ENCODE data around the gene STT3B.
"Not testable (repeated sequence)": the region's sequence is repeated elsewhere in the genome, so short reads cannot be mapped to it uniquely, and the experiment has no call there.

Gene STT3B

DNA sequence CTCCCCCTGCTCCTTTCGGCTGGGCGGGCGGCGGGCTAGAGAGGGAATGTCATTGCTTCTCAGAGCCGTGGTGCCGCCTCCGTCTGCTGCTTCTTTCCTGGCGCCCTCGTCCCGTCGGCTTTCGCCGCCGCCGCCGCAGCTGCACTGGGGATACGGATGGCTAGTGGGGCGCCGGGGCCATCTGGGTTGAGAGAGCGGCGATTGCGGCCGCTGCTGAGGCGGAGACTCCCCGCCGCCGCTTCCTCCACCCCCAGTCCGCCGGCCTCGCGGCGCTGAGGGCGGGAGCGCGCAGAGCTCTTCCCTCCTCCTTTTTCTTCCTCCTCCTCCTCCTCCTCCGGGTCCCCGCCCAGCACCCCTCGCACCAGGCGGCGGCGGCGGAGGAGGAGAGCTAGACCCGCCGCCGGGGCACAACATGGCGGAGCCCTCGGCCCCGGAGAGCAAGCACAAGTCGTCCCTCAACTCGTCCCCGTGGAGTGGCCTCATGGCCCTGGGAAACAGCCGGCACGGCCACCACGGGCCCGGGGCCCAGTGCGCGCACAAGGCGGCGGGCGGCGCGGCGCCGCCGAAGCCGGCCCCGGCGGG, at the start of gene STT3B:
STT3B (plus strand) TSS at position 339 of the 582 bp plus-strand sequence; CDS start at position 413, 74 bp downstream.
- peak; percentile 76 to 79 for DNase-seq (ENCODE audit: low read depth in 2 of 2)

DNA sequence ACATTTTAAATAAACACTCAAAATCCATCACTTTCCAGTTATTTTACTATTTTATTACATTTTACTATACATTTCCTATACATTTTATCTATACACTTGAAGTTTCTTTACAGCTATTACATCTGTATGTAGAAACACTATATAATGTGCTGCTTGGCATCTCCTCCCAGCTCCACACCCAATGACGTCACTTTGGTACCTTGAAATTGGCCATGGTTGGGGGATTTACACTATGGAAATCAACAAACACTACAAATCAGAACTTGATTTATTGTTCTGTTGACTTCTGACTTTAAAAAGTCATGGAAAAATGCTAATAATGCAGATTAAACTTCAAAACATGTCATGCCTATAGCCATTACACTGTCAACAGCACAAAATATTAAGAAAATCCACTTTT, 48.9 kb upstream of the STT3B start:
- DNase-seq (ENCODE audit: low read depth in 2 of 2), result no peak

DNA sequence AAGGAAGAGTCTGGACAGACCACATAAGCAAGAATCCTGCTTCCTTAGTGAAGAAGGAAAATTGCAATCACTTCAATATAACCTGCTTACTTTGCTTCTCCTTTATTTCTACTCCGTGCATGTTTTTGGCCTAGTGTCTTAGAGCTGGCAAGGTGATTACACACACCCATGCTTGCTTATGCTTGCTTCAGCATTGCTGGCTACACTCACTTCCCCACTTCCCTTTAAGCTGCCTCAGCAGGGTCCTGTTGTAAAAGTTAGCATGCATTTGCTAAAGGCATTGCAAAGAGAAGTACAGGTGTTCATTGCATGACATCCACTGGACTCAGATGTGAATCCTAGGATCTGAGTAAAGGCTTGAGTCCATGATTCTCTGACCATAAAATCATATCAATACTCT, 47.5 kb upstream of the STT3B start:
- DNase-seq (ENCODE audit: low read depth in 2 of 2), result no peak

DNA sequence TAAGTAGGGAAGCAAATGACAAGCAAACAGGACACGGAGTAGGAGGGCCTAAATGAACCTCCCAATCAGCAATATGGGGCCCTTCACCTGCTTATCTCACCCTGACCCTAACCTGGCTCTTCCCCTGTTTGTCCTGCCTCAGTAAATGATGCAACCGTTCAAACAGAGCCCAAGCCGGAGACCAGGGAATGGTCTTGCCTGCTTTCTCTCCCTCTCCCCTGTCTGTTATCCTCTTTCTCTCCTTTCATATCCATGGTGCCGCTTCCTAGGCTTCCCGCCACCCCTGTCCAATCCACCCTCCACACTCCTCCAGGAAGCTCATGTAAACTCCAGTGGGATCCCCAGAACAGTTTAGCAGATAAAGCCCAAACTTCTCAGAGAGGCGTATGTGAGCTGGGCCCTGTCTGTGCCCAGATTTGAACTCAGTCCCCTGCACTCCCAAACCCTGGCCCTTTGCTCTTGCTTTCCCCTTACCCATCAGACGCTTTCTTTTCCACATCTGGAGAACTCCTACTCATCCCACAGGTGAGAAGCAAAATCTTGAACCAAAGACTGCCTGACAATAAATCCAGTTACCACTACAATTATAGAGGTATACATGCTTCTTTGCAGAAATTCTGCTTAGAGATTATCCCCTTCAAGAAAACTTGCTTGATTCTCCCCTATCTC, 45.7 kb upstream of the STT3B start:
- no peak for DNase-seq (ENCODE audit: low read depth in 2 of 2)

DNA sequence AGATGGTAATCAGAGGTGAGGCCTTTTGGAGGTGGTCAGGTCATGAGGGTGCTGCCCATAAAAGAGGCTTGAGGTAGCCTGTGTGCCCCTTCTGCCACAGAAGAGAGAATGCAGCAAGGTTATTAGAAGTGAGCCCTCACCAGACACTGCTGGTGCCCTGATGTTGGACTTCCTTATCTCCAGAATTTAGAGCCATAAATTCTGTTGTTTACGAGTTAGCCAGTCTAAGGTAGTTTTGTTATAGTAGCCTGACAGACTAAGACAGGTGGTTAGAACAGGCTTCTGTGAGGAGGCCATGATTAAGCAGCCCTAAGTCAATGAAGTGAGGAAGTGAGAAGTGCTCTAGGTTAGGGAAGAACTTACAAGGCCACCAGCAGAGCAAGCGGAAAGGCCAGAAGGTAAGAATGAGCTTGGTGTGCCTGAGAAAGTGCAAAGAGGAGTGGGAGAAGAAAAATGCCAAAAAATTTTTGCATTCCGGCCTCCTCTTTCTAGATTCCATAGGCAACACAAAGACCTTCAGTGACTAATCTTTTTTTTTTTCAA, 44.2 kb upstream of the STT3B start:
- DNase-seq (ENCODE audit: low read depth in 2 of 2), result no peak

DNA sequence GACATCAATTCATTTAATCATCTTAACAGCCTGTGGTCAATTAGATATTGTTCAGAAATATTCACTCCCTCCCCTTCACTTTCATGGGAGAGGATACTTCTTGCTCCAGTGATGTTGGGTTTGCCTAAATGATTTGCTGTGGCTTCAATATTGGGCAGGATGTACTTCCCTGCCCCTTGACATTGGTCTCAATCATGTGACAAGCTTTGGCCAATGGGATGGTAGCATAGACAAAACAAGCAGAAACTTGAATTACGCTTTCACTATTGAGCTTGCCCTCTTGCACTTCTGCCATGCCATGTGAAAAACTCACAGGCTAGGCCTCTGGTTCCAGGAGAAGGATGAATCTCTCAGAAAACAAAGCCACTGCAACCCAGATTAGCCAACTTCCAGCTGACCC, 42.2 kb upstream of the STT3B start:
- no peak for DNase-seq (ENCODE audit: low read depth in 2 of 2)

DNA sequence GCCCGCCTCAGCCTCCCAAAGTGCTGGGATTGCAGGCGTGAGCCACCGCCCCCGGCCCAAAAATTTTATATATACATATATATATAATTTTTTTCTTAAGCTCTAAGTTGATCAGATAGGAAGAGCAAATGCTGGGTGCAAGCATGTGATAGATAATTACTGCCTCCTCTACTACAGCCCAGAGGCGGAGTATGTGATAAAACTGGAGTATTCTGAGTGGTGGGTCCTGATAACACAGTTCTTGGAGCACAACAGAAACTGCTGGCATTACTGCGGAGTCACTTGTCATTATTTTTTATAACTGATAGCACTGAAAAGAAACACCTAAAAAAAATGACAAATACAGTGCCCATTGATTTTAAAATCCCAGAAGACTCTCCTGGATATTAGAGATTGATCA, 41.1 kb upstream of the STT3B start:
- no peak for DNase-seq (ENCODE audit: low read depth in 2 of 2)

DNA sequence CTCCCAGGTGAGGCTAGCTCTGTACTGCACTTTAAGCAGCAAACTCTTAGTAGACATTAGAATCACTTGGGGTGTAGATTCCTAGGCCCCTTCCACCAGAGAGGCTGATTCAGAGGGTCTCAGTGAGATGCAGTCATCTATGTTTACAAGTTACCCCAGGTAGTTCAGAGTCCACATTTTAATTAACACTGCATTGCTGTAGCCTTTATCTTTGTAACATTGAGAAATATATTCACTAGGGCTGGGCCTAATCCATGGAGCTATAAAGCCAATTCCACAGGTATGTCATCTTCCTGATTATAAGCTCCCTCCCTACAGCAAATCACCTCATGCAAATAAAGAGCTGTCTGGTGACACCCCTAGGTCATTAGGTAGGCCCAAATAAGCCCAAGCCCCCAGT, 39.6 kb upstream of the STT3B start:
- no peak for DNase-seq (ENCODE audit: low read depth in 2 of 2)

DNA sequence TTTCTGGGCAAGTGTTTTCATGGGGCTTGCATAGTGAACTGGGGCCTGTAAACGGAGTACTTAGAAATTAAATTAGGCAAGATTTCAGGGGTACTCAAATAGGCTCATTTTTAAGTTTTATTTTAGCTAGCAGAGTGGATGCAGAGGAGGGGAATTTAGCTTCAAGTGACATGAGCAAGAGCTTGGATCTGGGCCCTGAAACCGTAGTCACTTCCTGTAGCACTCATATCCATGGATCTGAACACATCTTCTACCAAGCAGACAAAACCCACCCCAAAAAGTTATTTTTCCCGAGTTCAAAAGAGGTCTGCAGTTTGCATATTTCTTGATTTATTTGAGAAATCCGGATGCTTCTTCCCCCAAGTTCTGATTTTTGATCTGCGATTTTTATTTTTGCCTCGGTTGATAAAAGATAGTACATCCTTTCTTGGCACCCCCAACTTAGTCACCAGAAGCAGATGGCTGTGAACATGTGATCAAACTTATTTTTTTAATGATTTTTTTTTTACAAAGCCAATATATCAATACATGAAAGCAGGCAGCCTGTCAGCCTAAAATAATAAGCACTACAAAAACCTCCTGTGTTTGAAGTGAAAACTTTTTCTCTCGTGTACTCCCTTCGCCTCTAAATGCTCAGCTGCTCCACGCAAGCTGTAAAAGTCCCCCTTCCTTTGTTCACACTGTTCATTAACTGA, 36.6 kb upstream of the STT3B start:
- no peak for DNase-seq (ENCODE audit: low read depth in 2 of 2)

DNA sequence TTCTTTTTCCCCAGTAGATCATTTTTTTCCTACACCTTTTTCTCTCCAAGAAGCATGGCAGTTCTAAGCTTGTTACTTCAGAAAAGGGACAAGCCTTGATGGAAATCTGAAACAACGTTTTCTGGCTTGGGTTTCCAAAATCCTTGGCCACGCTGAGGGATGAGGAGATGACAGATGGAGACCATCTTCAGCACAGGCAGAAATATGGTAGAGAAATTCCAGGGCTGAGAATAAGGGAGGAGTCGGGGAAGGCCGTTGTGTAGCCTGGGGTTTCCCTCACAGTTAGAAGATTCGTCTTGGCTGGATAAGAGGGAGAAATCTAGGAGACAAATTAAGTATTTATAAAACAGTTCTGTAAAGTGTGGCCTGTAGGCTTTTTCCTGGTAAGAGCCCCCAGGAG, 33.9 kb upstream of the STT3B start:
- no peak for DNase-seq (ENCODE audit: low read depth in 2 of 2)

DNA sequence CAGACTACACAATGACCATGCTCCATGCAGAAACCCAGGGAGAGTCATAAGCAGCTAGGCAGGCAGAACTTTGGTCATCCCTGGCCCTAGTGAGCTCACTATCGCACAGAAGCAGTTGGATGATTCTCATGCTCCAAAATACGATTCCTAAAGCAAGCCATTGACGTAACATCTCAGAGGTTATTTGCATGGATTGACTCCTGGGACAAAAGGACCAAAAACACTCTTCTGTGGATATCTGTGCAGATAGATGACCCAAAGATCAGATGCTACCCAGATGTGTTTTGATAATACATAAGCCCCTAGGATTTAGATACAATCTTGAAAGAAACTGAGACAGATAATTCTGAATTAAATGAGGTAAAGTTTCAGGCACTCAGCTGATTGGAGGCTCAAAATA, 33.4 kb upstream of the STT3B start:
- DNase-seq (ENCODE audit: low read depth in 2 of 2), result no peak

DNA sequence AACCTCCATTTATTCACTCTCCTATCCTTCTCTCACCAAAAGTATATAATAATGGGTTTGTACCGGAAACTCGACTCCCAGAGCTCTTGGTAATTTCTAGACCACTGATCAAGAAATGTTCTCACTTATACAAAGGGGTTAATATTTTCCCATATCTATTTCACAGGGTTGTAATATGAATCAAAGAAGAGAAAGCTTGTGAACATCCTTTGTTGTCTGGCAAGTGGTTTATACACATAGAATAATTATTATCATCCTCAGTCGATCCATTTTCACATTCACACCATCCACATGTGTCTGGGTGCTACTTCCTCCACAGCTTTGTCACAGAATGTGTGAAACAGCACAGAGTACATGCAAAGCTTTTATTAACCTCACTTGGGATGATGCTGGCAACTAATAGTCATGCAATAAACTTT, 29.9 kb upstream of the STT3B start:
- no peak for DNase-seq (ENCODE audit: low read depth in 2 of 2)

DNA sequence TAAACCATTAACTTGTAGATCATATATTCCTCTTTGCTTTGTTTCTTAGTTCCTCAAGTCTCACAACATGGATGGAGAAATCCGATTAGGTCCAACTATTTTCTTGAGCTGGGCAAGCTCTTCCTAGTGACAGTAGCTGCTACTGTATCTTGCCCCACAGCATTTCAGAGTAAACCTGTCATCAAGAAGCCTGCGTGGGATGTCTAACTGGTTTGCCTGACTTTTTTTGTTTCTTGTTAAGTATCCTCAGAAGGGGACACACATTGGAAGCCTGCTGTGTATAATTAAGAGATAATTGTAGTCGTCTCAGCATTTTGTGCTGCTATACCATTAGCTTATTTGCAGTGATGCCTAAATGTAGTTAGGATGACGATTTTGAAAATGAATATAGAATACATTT, 29.3 kb upstream of the STT3B start:
- DNase-seq (ENCODE audit: low read depth in 2 of 2), result no peak

DNA sequence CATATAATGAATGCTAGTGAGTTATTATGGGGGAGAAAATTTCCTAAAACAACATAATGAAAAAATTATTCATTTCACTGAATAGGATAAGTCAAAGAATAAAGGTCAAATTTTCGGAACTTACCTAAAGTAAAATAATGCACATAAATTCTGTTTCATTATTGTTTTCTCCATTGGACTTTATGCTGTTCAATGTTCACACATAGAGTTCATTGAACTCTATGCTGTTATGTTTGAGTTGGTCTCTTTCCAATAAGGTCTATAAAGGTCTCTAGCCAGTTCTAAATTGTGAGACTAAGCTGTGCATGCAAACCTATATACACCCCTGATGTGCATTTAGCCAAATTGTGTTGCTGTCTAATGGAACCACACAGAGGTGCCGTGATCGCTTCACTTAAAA, 28.5 kb upstream of the STT3B start:
- DNase-seq (ENCODE audit: low read depth in 2 of 2), result no peak

DNA sequence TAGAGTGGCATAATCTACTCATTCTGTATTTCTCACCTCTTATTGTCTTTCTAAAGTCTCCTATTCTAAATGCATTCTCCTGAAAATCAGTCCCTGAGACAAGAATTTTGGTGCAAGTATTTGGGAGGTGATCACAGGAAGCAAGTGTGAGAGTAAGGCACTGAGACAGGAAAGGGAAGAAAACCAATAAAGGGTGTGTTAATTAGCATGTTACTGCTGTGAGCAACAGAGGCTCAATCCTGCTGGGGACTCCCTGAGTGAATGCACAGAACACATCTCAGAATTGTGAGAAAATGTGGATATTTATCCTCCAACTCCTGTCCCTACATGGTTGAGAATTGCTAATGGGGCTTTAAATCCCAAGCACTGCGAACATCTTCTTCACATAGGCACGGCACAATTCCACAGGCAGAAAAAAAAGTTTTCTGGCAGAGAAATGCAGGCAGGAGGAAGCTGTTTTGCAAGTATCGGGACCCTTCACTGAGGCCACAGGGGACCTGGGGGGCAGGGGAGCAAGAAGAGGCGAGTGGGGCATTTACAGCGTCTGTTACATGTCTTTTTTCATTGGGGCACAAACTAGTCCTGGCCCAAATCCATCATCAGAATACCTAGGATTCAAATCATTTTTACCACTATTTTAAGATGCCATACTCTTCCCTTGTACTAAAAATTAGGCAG, 27.2 kb upstream of the STT3B start:
- DNase-seq (ENCODE audit: low read depth in 2 of 2), result no peak

DNA sequence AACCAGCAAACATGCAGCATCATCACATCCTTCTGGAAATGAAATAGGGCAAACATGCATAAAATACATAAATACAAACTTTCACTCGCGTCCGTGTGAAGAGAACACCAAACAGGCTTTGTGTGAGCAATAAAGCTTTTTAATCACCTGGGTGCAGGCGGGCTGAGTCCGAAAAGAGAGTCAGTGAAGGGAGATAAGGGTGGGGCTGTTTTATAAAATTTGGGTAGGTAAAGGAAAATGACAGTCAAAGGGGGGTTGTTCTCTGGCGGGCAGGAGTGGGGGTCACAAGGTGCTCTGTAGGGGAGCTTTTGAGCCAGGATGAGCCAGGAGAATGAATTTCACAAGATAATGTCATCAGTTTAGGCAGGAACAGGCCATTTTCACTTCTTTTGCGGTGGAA, 26.2 kb upstream of the STT3B start:
- DNase-seq (ENCODE audit: low read depth in 2 of 2), result not testable (repeated sequence)

DNA sequence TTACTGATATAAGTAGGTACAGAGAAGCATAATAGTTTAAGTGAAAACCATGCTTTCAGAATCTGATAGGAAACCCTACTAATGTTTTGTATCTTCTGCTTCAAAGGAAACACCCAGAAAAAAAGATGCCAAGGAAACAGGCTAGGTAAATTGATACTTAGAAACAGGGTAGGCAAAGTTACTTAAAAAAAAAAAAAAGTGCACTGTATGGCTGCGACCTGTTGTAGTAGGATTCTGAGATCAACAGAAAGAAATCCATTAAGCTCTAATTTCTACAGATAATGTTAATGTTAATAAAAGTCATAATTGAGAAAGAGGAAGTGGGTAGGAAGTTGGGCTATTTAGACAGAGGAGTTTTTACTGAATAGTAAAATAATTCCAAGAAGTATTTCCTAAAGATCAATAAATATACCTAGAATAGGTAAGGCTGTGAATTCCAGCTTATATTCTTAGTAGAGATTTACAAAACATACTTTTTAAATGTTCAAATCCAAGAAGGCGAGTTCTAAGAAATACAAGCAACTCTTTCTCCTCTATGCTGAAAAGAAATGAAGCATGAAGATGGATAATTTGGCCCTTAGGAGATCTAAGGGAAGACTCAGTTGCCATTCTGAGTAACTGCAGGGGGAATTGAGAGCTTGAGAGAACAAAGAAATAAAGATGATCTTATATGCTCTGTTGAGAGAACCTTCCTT, 24.1 kb upstream of the STT3B start:
- DNase-seq (ENCODE audit: low read depth in 2 of 2), result no peak

DNA sequence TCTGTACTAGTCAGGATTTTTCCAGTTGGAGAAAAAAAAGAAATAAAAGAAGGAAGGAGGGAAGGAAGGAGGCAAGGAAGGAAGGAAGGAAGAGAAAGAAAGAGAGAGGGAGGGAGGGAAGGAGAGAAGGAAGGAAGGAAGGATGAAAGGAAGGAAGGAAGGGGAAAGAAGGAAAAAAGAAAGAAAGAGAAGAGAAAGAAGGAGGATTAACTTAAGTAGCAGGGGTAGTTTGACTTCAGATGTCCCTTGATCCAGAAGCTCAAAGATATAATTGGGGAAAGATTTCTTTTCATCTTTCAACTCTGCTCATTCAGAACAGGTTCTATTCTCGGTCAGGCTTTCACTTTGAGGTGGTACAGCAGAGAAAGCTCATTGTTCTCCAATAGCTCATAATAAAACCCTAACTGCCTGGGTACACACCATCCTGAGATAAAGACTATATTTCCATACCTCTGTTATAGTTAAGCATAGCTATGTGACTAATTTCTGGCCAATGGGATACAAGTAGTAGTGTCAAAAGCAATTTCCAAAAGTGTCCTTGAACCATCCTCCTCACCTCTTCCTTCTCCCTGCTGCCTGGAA, 23.5 kb upstream of the STT3B start:
- no peak for DNase-seq (ENCODE audit: low read depth in 2 of 2)

DNA sequence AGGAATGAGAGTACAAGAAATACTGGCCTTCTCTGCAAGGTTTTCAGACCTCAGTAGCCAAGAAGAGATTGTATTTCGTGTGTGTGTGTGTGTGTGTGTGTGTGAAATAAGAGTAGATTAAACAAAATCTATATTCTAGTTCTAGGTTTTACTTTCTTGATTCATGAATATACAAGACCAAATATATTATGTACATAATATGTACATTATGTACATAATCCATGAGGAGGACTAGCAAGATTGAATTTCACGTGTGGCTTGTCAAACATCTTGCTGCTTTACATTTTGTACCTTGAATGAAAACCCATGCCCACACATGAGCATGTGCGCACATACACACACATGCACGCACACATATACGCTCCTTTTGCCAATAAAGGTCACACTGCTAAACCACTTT, 18.2 kb upstream of the STT3B start:
- DNase-seq (ENCODE audit: low read depth in 2 of 2), result no peak

DNA sequence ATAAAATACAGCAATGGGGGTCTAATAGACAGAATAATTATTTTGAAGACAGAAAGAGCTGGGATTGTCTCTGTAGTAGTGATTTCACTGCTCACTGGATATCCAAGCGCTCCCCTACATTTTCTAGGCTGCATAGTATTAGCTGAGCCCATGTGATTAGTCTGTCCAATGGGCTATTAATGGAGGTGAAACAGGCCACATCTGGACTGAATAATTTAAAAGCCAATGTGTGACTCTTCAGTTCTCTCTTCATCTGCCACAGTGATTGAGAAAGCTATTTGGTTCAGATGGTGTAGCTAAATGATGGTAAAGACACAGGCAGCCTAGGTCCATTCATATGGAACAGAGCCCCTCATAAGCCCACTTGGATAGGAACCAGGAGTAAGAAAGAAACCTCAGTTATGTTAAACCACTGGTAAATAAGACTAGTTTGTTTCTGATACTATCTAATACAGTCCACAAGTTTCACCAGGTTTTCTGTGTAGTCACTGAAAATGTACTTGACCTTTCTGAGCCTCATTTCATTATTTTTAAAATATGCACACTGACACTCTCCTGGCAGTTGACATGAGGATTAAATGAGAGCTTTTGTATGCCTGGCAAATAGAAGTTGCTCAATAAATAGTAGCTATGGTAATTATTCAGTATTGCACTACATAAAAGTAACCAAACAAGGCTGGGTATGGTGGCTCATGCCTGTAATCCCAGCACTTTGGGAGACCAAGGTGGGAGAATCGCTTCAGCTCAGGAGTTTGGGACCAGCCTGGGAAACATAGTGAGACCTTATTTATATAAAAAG, 17.0 kb upstream of the STT3B start:
- no peak for DNase-seq (ENCODE audit: low read depth in 2 of 2)

DNA sequence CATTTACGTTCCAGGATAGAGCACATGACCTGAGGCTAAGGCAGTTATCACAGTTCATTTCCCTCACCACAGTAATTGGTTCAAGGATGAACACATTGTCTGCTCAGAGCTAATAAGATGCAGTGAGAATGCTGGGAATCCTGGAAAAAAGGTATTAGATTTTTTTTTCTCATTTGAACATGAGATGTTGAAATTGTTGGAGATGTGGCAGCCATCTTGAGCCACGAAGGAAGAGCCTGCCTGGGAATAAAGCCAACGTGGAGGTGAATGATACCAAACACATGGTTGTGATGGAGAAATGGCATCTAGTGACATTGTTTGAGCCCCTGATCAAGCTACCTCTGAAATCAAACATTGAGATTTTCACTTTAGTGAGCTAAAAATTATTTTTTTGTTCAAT, 16.0 kb upstream of the STT3B start:
- DNase-seq (ENCODE audit: low read depth in 2 of 2), result no peak
